PFSK-1 (cell line): ENCODE measurements around the gene COLEC12.

Experiments
- FOXP2 ChIP-seq: optimal IDR thresholded peaks from 2 replicates; pipeline ENCODE3; 2011; ENCODE audit warnings: borderline replicate concordance, control low read depth, inconsistent platforms; ENCODE audit not compliant: insufficient read depth; ENCODE audit errors: extremely low read length, extremely low read depth
- POLR2AphosphoS5 ChIP-seq: IDR thresholded peaks from 2 replicates; pipeline ENCODE4 v1.6.1; 2012; ENCODE audit warnings: low read depth, mild to moderate bottlenecking, control low read depth, low read length, moderate library complexity
- SIN3A ChIP-seq: IDR thresholded peaks from 2 replicates; pipeline ENCODE4 v1.6.1; 2012; ENCODE audit warnings: mild to moderate bottlenecking, low read length, moderate library complexity, borderline replicate concordance; ENCODE audit not compliant: insufficient read depth
- TAF1 ChIP-seq: IDR thresholded peaks from 2 replicates; pipeline ENCODE4 v1.6.1; 2012; ENCODE audit warnings: low read length, control low read depth, borderline replicate concordance; ENCODE audit not compliant: insufficient read depth
- TF ChIP-seq, protein P1 (sequence below), 2 experiments: IDR thresholded peaks; 2 replicates each; pipeline versions ENCODE4 v1.6.1 to v1.8.0; 2011 to 2012; ENCODE audit warnings: low read depth in 2 of 2, low read length in 2 of 2, control low read depth in 1 of 2, inconsistent platforms in 1 of 2, mild to moderate bottlenecking in 1 of 2, moderate library complexity in 1 of 2; ENCODE audit not compliant: insufficient read depth in 1 of 2

- TF ChIP-seq POLR2AphosphoS5, result no peak
- TF ChIP-seq, protein P1, sequence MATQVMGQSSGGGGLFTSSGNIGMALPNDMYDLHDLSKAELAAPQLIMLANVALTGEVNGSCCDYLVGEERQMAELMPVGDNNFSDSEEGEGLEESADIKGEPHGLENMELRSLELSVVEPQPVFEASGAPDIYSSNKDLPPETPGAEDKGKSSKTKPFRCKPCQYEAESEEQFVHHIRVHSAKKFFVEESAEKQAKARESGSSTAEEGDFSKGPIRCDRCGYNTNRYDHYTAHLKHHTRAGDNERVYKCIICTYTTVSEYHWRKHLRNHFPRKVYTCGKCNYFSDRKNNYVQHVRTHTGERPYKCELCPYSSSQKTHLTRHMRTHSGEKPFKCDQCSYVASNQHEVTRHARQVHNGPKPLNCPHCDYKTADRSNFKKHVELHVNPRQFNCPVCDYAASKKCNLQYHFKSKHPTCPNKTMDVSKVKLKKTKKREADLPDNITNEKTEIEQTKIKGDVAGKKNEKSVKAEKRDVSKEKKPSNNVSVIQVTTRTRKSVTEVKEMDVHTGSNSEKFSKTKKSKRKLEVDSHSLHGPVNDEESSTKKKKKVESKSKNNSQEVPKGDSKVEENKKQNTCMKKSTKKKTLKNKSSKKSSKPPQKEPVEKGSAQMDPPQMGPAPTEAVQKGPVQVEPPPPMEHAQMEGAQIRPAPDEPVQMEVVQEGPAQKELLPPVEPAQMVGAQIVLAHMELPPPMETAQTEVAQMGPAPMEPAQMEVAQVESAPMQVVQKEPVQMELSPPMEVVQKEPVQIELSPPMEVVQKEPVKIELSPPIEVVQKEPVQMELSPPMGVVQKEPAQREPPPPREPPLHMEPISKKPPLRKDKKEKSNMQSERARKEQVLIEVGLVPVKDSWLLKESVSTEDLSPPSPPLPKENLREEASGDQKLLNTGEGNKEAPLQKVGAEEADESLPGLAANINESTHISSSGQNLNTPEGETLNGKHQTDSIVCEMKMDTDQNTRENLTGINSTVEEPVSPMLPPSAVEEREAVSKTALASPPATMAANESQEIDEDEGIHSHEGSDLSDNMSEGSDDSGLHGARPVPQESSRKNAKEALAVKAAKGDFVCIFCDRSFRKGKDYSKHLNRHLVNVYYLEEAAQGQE (IDR thresholded peaks at IDR 0.05; ENCODE audit: insufficient read depth in 1 of 2, low read depth in 2 of 2, low read length in 2 of 2), result no peak
- no peak for TF ChIP-seq TAF1
- TF ChIP-seq SIN3A, result no peak
- TF ChIP-seq FOXP2, result no peak
Measured at GRCh38 chr18:449374-449773, 51.1 kb downstream of the COLEC12 start.
